Liver (tissue), 9 donors: Measurements from ENCODE around the gene CA9. TPM values are rescaled to one million over a fixed set of nuclear protein-coding genes. Genes with fewer than 3 reads are reported as not detected.

Experiments used
- DNase-seq: peaks from one replicate; pipeline ENCODE4 v3.0.0-alpha.2; 2017; ENCODE audit warnings: low spot score
- H3K27ac ChIP-seq, 2 donors: one replicate each; pipeline ENCODE4 v1.7.0; 2013; ENCODE audit warnings: inconsistent platforms in 2 of 2, low read length in 2 of 2, control low read depth in 1 of 2, low read depth in 1 of 2, mild to moderate bottlenecking in 1 of 2
- H3K27me3 ChIP-seq, 4 donors: one replicate each; pipeline versions ENCODE4 v1.6.1 to v1.7.0; 2013; ENCODE audit warnings: low read length in 3 of 4, inconsistent platforms in 1 of 4, mild to moderate bottlenecking in 1 of 4, moderate library complexity in 1 of 4; ENCODE audit not compliant: control insufficient read depth in 4 of 4, insufficient read depth in 4 of 4
- H3K36me3 ChIP-seq, 4 donors: one replicate each; pipeline versions ENCODE4 v1.6.1 to v1.7.0; 2013; ENCODE audit warnings: low read length in 3 of 4, mild to moderate bottlenecking in 3 of 4, low read depth in 1 of 4, moderate library complexity in 1 of 4; ENCODE audit not compliant: control insufficient read depth in 4 of 4, insufficient read depth in 3 of 4
- H3K4me1 ChIP-seq, 4 donors: one replicate each; pipeline versions ENCODE4 v1.6.1 to v1.7.0; 2013; ENCODE audit warnings: low read length in 3 of 4, mild to moderate bottlenecking in 3 of 4, moderate library complexity in 1 of 4; ENCODE audit not compliant: control insufficient read depth in 4 of 4, insufficient read depth in 4 of 4
- H3K4me3 ChIP-seq, 3 donors: one replicate each; pipeline versions ENCODE4 v1.6.1 to v1.7.0; 2013; ENCODE audit warnings: low read length in 3 of 3, control low read depth in 1 of 3, low read depth in 1 of 3, mild to moderate bottlenecking in 1 of 3
- H3K9ac ChIP-seq, 2 donors: one replicate each; pipeline ENCODE4 v1.7.0; 2013; ENCODE audit warnings: low read length in 2 of 2, mild to moderate bottlenecking in 2 of 2, moderate library complexity in 2 of 2, control low read depth in 1 of 2, low read depth in 1 of 2
- H3K9me3 ChIP-seq, 4 donors: one replicate each; pipeline versions ENCODE4 v1.6.1 to v1.7.0; 2013; ENCODE audit warnings: low read length in 3 of 4; ENCODE audit not compliant: control insufficient read depth in 4 of 4
- CTCF ChIP-seq: fragments of 150-350 bp; IDR thresholded peaks from 2 replicates; pipeline ENCODE4 v1.5.1; 2017; ENCODE audit warnings: improper control_type of control experiment, low read depth, low read length; ENCODE audit not compliant: missing input control
- EGR1 ChIP-seq, 2 donors: IDR thresholded peaks; 2 replicates each; pipeline ENCODE4 v1.6.1; 2016 to 2018; ENCODE audit warnings: antibody characterized with exemption in 2 of 2, low read depth in 2 of 2
- FOXA2 ChIP-seq: IDR thresholded peaks from 2 replicates; pipeline ENCODE4 v1.6.1; 2016; ENCODE audit warnings: antibody characterized with exemption
- GABPA ChIP-seq, 2 donors: IDR thresholded peaks in 1 of 2; conservative IDR thresholded peaks in 1 of 2; 2 replicates each; pipeline ENCODE4 v1.6.1; 2016; ENCODE audit warnings: antibody characterized with exemption in 2 of 2, mild to moderate bottlenecking in 1 of 2, moderate library complexity in 1 of 2
- HNF4A ChIP-seq, 2 donors: conservative IDR thresholded peaks; 2 replicates each; pipeline ENCODE4 v1.6.1; 2016; ENCODE audit warnings: antibody characterized with exemption in 2 of 2, mild to moderate bottlenecking in 2 of 2
- HNF4G ChIP-seq: IDR thresholded peaks from 2 replicates; pipeline ENCODE4 v1.6.1; 2016; ENCODE audit warnings: antibody characterized with exemption
- JUND ChIP-seq, 2 donors: IDR thresholded peaks; 2 replicates each; pipeline ENCODE4 v1.6.1; 2016; ENCODE audit warnings: antibody characterized with exemption in 2 of 2
- MAX ChIP-seq: IDR thresholded peaks from 2 replicates; pipeline ENCODE4 v1.6.1; 2016; ENCODE audit warnings: antibody characterized with exemption
- NR2F2 ChIP-seq: IDR thresholded peaks from 2 replicates; pipeline ENCODE4 v1.6.1; 2016; ENCODE audit warnings: antibody characterized with exemption
- RAD21 ChIP-seq, 2 donors: IDR thresholded peaks; 2 replicates each; pipeline ENCODE4 v1.6.1; 2016; ENCODE audit warnings: antibody characterized with exemption in 2 of 2, mild to moderate bottlenecking in 2 of 2
- RXRA ChIP-seq, 2 donors: IDR thresholded peaks; 2 replicates each; pipeline ENCODE4 v1.6.1; 2017 to 2018; ENCODE audit warnings: antibody characterized with exemption in 2 of 2, mild to moderate bottlenecking in 1 of 2
- SP1 ChIP-seq: IDR thresholded peaks from 2 replicates; pipeline ENCODE4 v1.6.1; 2018; ENCODE audit warnings: antibody characterized with exemption, mild to moderate bottlenecking
- TAF1 ChIP-seq: conservative IDR thresholded peaks from 2 replicates; pipeline ENCODE4 v1.6.1; 2016; ENCODE audit warnings: antibody characterized with exemption, mild to moderate bottlenecking
- YY1 ChIP-seq: IDR thresholded peaks from 2 replicates; pipeline ENCODE4 v1.6.1; 2016; ENCODE audit warnings: antibody characterized with exemption, mild to moderate bottlenecking
- WGBS: extraction: QIAGEN DNeasy Blood & Tissue Kit; methylation state at CpG from one replicate; pipeline ENCODE4 v1.1.7; 2013; 5-methylcytosine and 5-hydroxymethylcytosine counted together
- polyA plus RNA-seq, 2 donors: library from polyadenylated mRNA; stranded (reverse) in 1 of 2; unstranded in 1 of 2; fragments of 200-250 nt in 1 of 2; fragments of >200 nt in 1 of 2; fragmentation: Nextera tagmentation in 1 of 2; extraction: Ambion mirVana in 1 of 2; gene quantifications; one replicate each; pipeline versions ENCODE4 v1.2.1 to v1.2.3, GENCODE V29; 2013 to 2015
- total RNA-seq, 2 donors: library from RNA; depleted of rRNA; stranded (reverse); fragments of >200 nt; gene quantifications; one replicate each; pipeline ENCODE4 v1.2.3, GENCODE V29; 2014
- TF ChIP-seq, protein P1 (sequence below): IDR thresholded peaks from 2 replicates; pipeline ENCODE4 v1.6.1; 2016; ENCODE audit warnings: antibody characterized with exemption, mild to moderate bottlenecking
- TF ChIP-seq, protein P2 (sequence below): IDR thresholded peaks from 2 replicates; pipeline ENCODE4 v1.6.1; 2016; ENCODE audit warnings: antibody characterized with exemption
- TF ChIP-seq, protein P3 (sequence below): IDR thresholded peaks from 2 replicates; pipeline ENCODE4 v1.6.1; 2016; ENCODE audit warnings: antibody characterized with exemption
- donor health status: healthy.
- donor health status: healthy.
- donor health status: healthy.
- donor health status: healthy.
- donor health status: healthy.

The CA9 gene
- total and polyA plus RNA-seq, 4 donors = 0.47 to 2.2 (median 0.80) TPM

DNA sequence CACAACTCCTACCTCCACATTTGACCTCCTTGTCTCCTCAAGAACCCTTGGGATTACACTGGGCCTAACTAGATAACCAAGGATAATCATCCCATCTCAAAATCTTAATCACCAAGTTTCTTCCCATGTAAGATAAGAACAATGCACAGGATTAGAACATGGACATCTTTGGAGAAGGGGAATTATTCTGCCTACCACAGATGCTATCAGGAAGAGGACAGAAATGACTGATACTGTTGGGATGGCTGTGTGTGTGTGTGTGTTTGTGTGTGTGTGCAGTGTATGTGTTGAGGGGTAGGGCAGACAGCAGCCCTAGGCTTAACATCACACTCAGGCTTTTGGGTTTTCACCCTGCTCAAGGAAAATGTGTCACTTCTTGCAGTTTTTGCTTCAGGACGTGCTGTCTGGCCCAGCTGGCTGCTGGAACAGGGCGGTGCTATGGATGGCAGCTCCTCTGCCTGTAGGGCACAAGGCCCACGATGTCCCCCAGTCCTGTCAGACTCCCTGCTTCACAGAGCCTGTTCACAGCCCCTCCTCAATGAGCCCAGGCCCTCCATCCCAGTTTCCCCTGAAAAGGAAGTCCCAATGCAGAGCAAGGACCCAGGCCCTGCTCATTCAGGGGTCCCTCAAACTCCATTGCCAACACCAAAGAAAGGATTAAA is 7.7 kb downstream of the CA9 start:
- Histone ChIP-seq H3K4me3 (no peak overlapping the region), H3K9me3 (no peaks in the 10 kb centered on the region), H3K9ac (no peak overlapping the region), H3K27me3 (no peaks in the 10 kb centered on the region), H3K36me3 (no peaks in the 10 kb centered on the region), H3K4me1 (no peaks in the 10 kb centered on the region), H3K27ac (no peak overlapping the region)
- no peak for DNase-seq
- 82% methylated on average over 3 of the region's 3 CpGs for WGBS
- TF ChIP-seq, protein P1, sequence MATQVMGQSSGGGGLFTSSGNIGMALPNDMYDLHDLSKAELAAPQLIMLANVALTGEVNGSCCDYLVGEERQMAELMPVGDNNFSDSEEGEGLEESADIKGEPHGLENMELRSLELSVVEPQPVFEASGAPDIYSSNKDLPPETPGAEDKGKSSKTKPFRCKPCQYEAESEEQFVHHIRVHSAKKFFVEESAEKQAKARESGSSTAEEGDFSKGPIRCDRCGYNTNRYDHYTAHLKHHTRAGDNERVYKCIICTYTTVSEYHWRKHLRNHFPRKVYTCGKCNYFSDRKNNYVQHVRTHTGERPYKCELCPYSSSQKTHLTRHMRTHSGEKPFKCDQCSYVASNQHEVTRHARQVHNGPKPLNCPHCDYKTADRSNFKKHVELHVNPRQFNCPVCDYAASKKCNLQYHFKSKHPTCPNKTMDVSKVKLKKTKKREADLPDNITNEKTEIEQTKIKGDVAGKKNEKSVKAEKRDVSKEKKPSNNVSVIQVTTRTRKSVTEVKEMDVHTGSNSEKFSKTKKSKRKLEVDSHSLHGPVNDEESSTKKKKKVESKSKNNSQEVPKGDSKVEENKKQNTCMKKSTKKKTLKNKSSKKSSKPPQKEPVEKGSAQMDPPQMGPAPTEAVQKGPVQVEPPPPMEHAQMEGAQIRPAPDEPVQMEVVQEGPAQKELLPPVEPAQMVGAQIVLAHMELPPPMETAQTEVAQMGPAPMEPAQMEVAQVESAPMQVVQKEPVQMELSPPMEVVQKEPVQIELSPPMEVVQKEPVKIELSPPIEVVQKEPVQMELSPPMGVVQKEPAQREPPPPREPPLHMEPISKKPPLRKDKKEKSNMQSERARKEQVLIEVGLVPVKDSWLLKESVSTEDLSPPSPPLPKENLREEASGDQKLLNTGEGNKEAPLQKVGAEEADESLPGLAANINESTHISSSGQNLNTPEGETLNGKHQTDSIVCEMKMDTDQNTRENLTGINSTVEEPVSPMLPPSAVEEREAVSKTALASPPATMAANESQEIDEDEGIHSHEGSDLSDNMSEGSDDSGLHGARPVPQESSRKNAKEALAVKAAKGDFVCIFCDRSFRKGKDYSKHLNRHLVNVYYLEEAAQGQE = no peak
- TF ChIP-seq CTCF = no peak
- no peak for TF ChIP-seq RXRA (IDR thresholded peaks at IDR 0.05)
- TF ChIP-seq, protein P2, sequence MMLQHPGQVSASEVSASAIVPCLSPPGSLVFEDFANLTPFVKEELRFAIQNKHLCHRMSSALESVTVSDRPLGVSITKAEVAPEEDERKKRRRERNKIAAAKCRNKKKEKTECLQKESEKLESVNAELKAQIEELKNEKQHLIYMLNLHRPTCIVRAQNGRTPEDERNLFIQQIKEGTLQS = no peak
- TF ChIP-seq MAX = no peak
- TF ChIP-seq HNF4A (conservative IDR thresholded peaks at IDR 0.05) = no peak
- no peak for TF ChIP-seq TAF1
- no peak for TF ChIP-seq YY1
- TF ChIP-seq, protein P3, sequence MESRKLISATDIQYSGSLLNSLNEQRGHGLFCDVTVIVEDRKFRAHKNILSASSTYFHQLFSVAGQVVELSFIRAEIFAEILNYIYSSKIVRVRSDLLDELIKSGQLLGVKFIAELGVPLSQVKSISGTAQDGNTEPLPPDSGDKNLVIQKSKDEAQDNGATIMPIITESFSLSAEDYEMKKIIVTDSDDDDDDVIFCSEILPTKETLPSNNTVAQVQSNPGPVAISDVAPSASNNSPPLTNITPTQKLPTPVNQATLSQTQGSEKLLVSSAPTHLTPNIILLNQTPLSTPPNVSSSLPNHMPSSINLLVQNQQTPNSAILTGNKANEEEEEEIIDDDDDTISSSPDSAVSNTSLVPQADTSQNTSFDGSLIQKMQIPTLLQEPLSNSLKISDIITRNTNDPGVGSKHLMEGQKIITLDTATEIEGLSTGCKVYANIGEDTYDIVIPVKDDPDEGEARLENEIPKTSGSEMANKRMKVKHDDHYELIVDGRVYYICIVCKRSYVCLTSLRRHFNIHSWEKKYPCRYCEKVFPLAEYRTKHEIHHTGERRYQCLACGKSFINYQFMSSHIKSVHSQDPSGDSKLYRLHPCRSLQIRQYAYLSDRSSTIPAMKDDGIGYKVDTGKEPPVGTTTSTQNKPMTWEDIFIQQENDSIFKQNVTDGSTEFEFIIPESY = no peak
- TF ChIP-seq SP1 = no peak
- TF ChIP-seq HNF4G = no peak
- TF ChIP-seq GABPA (IDR thresholded peaks at IDR 0.05 in 1 of 2, conservative IDR thresholded peaks at IDR 0.05 in 1 of 2) = no peak
- no peak for TF ChIP-seq RAD21 (IDR thresholded peaks at IDR 0.05)
- no peak for TF ChIP-seq FOXA2
- no peak for TF ChIP-seq JUND (IDR thresholded peaks at IDR 0.05)
- no peak for TF ChIP-seq EGR1 (IDR thresholded peaks at IDR 0.05; ENCODE audit: low read depth in 2 of 2)
- no peak for TF ChIP-seq NR2F2
